ENCODE measurements around the gene MAPKAP1. TPM values are rescaled to one million over a fixed set of nuclear protein-coding genes. Genes with fewer than 3 reads are reported as not detected.

MAPKAP1 gene
- total RNA-seq, 2 donors from 2014 or later: 75.3 to 91.6 TPM

GRCh38 chr9:125746017-125746773 is 39.2 kb upstream of the MAPKAP1 start:
- TF ChIP-seq, protein P1, sequence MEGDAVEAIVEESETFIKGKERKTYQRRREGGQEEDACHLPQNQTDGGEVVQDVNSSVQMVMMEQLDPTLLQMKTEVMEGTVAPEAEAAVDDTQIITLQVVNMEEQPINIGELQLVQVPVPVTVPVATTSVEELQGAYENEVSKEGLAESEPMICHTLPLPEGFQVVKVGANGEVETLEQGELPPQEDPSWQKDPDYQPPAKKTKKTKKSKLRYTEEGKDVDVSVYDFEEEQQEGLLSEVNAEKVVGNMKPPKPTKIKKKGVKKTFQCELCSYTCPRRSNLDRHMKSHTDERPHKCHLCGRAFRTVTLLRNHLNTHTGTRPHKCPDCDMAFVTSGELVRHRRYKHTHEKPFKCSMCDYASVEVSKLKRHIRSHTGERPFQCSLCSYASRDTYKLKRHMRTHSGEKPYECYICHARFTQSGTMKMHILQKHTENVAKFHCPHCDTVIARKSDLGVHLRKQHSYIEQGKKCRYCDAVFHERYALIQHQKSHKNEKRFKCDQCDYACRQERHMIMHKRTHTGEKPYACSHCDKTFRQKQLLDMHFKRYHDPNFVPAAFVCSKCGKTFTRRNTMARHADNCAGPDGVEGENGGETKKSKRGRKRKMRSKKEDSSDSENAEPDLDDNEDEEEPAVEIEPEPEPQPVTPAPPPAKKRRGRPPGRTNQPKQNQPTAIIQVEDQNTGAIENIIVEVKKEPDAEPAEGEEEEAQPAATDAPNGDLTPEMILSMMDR (conservative IDR thresholded peaks at IDR 0.05): no peak
- 0% methylated on average over 12 to 79 of the region's 79 CpGs for WGBS, 2 experiments (ENCODE audit: insufficient coverage in 1 of 2, insufficient read length in 1 of 2)
- H3K27ac ChIP-seq (ENCODE audit: low read depth, low read length): peak overlapping the region; percentile 79
- Mint-ChIP-seq H3K36me3 (ENCODE audit: low read depth) (no peaks in the 10 kb centered on the region), H3K4me3 (peak overlapping the region; percentile 70), H3K27ac (peak overlapping the region; percentile 95), H3K9me3 (no peaks in the 10 kb centered on the region), H3K27me3 (ENCODE audit: insufficient read depth) (peaks cover 12% of the 10 kb centered on the region), H3K4me1 (peaks cover 28% of the 10 kb centered on the region)
- peak overlapping the region; percentile 62 for H3K4me3 ChIP-seq (ENCODE audit: low read length)
- peaks cover 2% of the 10 kb centered on the region for H3K36me3 ChIP-seq (ENCODE audit: control insufficient read depth, insufficient read depth, low read length)
- H3K9me3 ChIP-seq (ENCODE audit: control insufficient read depth, low read length): no peaks in the 10 kb centered on the region
- no peaks in the 10 kb centered on the region for H3K27me3 ChIP-seq (ENCODE audit: control insufficient read depth, insufficient read depth, low read length, poor library complexity, severe bottlenecking)
- peak overlapping the region; percentile 47 for H3K9ac ChIP-seq (ENCODE audit: extremely low read depth, low read length, poor library complexity, severe bottlenecking)
- DNase-seq: peak; percentile 99
- no peaks in the 10 kb centered on the region for H3K4me1 ChIP-seq (ENCODE audit: control insufficient read depth, insufficient read depth, low read length)

GRCh38 chr9:125745682-125746016 is 38.6 kb upstream of the MAPKAP1 start:
- Mint-ChIP-seq H3K9me3 (no peaks in the 10 kb centered on the region), H3K4me1 (peaks cover 26% of the 10 kb centered on the region), H3K27me3 (ENCODE audit: insufficient read depth) (peaks cover 12% of the 10 kb centered on the region), H3K4me3 (peak overlapping the region; percentile 70), H3K27ac (no peak overlapping the region), H3K36me3 (ENCODE audit: low read depth) (no peaks in the 10 kb centered on the region)
- H3K36me3 ChIP-seq (ENCODE audit: control insufficient read depth, insufficient read depth, low read length): no peaks in the 10 kb centered on the region
- H3K27me3 ChIP-seq (ENCODE audit: control insufficient read depth, insufficient read depth, low read length, poor library complexity, severe bottlenecking): no peaks in the 10 kb centered on the region
- peak overlapping the region; percentile 62 for H3K4me3 ChIP-seq (ENCODE audit: low read length)
- TF ChIP-seq, protein P1 (conservative IDR thresholded peaks at IDR 0.05): no peak
- WGBS, 2 experiments (ENCODE audit: insufficient coverage in 1 of 2, insufficient read length in 1 of 2): 57 to 70% methylated on average over 4 to 6 of the region's 6 CpGs
- H3K4me1 ChIP-seq (ENCODE audit: control insufficient read depth, insufficient read depth, low read length): no peaks in the 10 kb centered on the region
- H3K9me3 ChIP-seq (ENCODE audit: control insufficient read depth, low read length): no peaks in the 10 kb centered on the region
- H3K27ac ChIP-seq (ENCODE audit: low read depth, low read length): no peak overlapping the region
- no peak overlapping the region for H3K9ac ChIP-seq (ENCODE audit: extremely low read depth, low read length, poor library complexity, severe bottlenecking)
- DNase-seq: no peak

DNA sequence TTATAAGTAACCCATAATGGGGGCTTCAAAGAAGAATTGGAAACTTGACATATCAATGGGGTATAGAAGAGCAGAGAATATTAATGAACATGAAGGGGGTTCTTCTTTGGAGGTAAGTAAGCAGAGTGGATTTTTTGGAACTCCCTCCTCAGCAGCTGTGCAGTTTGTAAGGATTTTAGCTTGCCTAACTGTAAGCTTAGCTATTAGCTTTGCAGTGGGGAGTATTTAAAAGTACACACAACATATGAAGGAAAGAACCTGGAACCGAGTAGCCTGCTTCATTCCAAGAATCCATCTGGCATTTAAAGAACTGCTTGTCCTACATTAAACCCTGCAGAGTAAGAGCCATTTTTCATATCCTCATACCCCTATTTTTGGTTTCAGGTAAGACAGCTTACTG is 38.0 kb upstream of the MAPKAP1 start:
- no peak for DNase-seq
- H3K9me3 ChIP-seq (ENCODE audit: control insufficient read depth, low read length): no peaks in the 10 kb centered on the region
- Mint-ChIP-seq H3K27ac (no peak overlapping the region), H3K4me1 (peaks cover 21% of the 10 kb centered on the region), H3K9me3 (no peaks in the 10 kb centered on the region), H3K4me3 (no peak overlapping the region), H3K27me3 (ENCODE audit: insufficient read depth) (peaks cover 12% of the 10 kb centered on the region), H3K36me3 (ENCODE audit: low read depth) (no peaks in the 10 kb centered on the region)
- TF ChIP-seq, protein P1 (conservative IDR thresholded peaks at IDR 0.05): no peak
- no peaks in the 10 kb centered on the region for H3K4me1 ChIP-seq (ENCODE audit: control insufficient read depth, insufficient read depth, low read length)
- H3K9ac ChIP-seq (ENCODE audit: extremely low read depth, low read length, poor library complexity, severe bottlenecking): no peak overlapping the region
- H3K27me3 ChIP-seq (ENCODE audit: control insufficient read depth, insufficient read depth, low read length, poor library complexity, severe bottlenecking): no peaks in the 10 kb centered on the region
- H3K4me3 ChIP-seq (ENCODE audit: low read length): no peak overlapping the region
- no peak overlapping the region for H3K27ac ChIP-seq (ENCODE audit: low read depth, low read length)
- H3K36me3 ChIP-seq (ENCODE audit: control insufficient read depth, insufficient read depth, low read length): no peaks in the 10 kb centered on the region
- 93% methylated on average over 1 of the region's 1 CpG; no CpG with 5 or more reads in 1 of the 2 experiments for WGBS, 2 experiments (ENCODE audit: insufficient coverage in 1 of 2, insufficient read length in 1 of 2)
